ENCODE results near the gene OOEP. TPM values are rescaled to one million over a fixed set of nuclear protein-coding genes. Genes with fewer than 3 reads are reported as not detected.

The OOEP gene
- total and polyA plus RNA-seq, 2 of the 13 experiments (the other 11 are each of a cell fraction or from before 2014, with no cell fraction given), result not detected

- intact Hi-C loops (cut with micrococcal nuclease; ENCODE audit: unreplicated experiment) (no loop called here), in situ Hi-C loops (cut with HindIII; ENCODE audit: extremely low pct_ligation_motif_present, low pct_unique_long_range_greater_than_20kb) (no loop called here)
- Histone ChIP-seq H3K79me2 (ENCODE audit: insufficient read depth, low read length) (no peaks in the 10 kb centered on the region), H4K20me1 (ENCODE audit: insufficient read depth, low read length) (no peaks in the 10 kb centered on the region), H3K27me3 (ENCODE audit: control insufficient read depth in 1 of 2, insufficient read depth in 2 of 2, low read length in 2 of 2) (0 out of 5 replicates have a peak, but pooled peaks cover 0 to 5% of the 10 kb centered on the region in 2 experiments), H3K4me3 (replicated peaks in 1 of 3; ENCODE audit: insufficient read depth in 1 of 3, low read depth in 2 of 3, low read length in 3 of 3) (no peak overlapping the region), H3K36me3 (replicated peaks in 1 of 2; ENCODE audit: control insufficient read depth in 1 of 2, insufficient read depth in 2 of 2, low read length in 2 of 2) (no peaks in the 10 kb centered on the region), H3K9me3 (ENCODE audit: low read length) (no peaks in the 10 kb centered on the region), H3K27ac (ENCODE audit: extremely low read length, insufficient read depth, low read length) (no peak overlapping the region), H3K9ac (ENCODE audit: insufficient read depth, low read depth, low read length) (no peak overlapping the region), H3K4me2 (ENCODE audit: low read depth, low read length) (no peak overlapping the region), H3K4me1 (ENCODE audit: insufficient read depth, low read length) (no peaks in the 10 kb centered on the region), H2AFZ (ENCODE audit: low read length) (no peak overlapping the region)
- ATAC-seq, result no peak
- CTCF ChIA-PET (ENCODE audit: low intra/inter-chr PET ratio, low total read pairs), result no interaction called here
- DNase-seq (ENCODE audit: low spot score), result no peak
- POLR2A ChIA-PET, result no interaction called here
- TF ChIP-seq JDP2 (CRISPR knock-in tag; IDR thresholded peaks at IDR 0.05; ENCODE audit: borderline replicate concordance), result no peak
- TF ChIP-seq PCBP1 (IDR thresholded peaks at IDR 0.05; ENCODE audit: borderline replicate concordance, low read depth, low read length), result 0 out of 2 replicates have a peak, but pooled peaks have one; percentile 62
- no peak for TF ChIP-seq ZNF138 (CRISPR knock-in tag; IDR thresholded peaks at IDR 0.05; ENCODE audit: low read depth)
- no peak for TF ChIP-seq ZNF367 (CRISPR knock-in tag; IDR thresholded peaks at IDR 0.05; ENCODE audit: borderline replicate concordance)
- TF ChIP-seq HNRNPK (IDR thresholded peaks at IDR 0.05; ENCODE audit: low read depth, low read length, poor library complexity, severe bottlenecking), result peak; percentile 94
- TF ChIP-seq ZNF564 (CRISPR knock-in tag; IDR thresholded peaks at IDR 0.05), result no peak
- TF ChIP-seq ZNF296 (CRISPR knock-in tag; conservative IDR thresholded peaks at IDR 0.05), result no peak
- 61% methylated on average over 5 of the region's 5 CpGs for WGBS (ENCODE audit: low lambda C conversion rate)
- FAIRE-seq, result no peak
- BruUV-seq (replicated peaks), result no TSS peak
These were observed 27.5 kb downstream of the OOEP start for GRCh38 chr6:73342174-73342573.

- Histone ChIP-seq H3K27me3 (ENCODE audit: control insufficient read depth in 1 of 2, insufficient read depth in 2 of 2, low read length in 2 of 2) (0 out of 5 replicates have a peak, but pooled peaks cover 0 to 5% of the 10 kb centered on the region in 2 experiments), H2AFZ (ENCODE audit: low read length) (no peak overlapping the region), H3K4me2 (ENCODE audit: low read depth, low read length) (no peak overlapping the region), H3K9me3 (ENCODE audit: low read length) (no peaks in the 10 kb centered on the region), H3K27ac (ENCODE audit: extremely low read length, insufficient read depth, low read length) (no peak overlapping the region), H3K4me3 (replicated peaks in 1 of 3; ENCODE audit: insufficient read depth in 1 of 3, low read depth in 2 of 3, low read length in 3 of 3) (no peak overlapping the region), H3K36me3 (replicated peaks in 1 of 2; ENCODE audit: control insufficient read depth in 1 of 2, insufficient read depth in 2 of 2, low read length in 2 of 2) (no peaks in the 10 kb centered on the region), H3K9ac (ENCODE audit: insufficient read depth, low read depth, low read length) (no peak overlapping the region), H3K4me1 (ENCODE audit: insufficient read depth, low read length) (no peaks in the 10 kb centered on the region), H4K20me1 (ENCODE audit: insufficient read depth, low read length) (no peaks in the 10 kb centered on the region), H3K79me2 (ENCODE audit: insufficient read depth, low read length) (no peaks in the 10 kb centered on the region)
- CTCF ChIA-PET (ENCODE audit: low intra/inter-chr PET ratio, low total read pairs), result no interaction called here
- intact Hi-C loops (cut with micrococcal nuclease; ENCODE audit: unreplicated experiment), result no loop called here
- TF ChIP-seq ZBTB3 (CRISPR knock-in tag; IDR thresholded peaks at IDR 0.05; ENCODE audit: borderline replicate concordance, low read depth) (no peak), ATF4 (CRISPR knock-in tag; IDR thresholded peaks at IDR 0.05) (no peak), FIP1L1 (IDR thresholded peaks at IDR 0.05; ENCODE audit: borderline replicate concordance, insufficient read depth, low read depth, low read length) (no peak), ZNF292 (CRISPR knock-in tag; IDR thresholded peaks at IDR 0.05; ENCODE audit: borderline replicate concordance, low read depth) (no peak), MNT (IDR thresholded peaks at IDR 0.05) (no peak), NFYC (CRISPR knock-in tag; IDR thresholded peaks at IDR 0.05) (no peak), NRL (CRISPR knock-in tag; IDR thresholded peaks at IDR 0.05; ENCODE audit: borderline replicate concordance) (no peak), RBFOX2 (IDR thresholded peaks at IDR 0.05; ENCODE audit: low read depth, low read length) (no peak), ZBTB7A (CRISPR knock-in tag; IDR thresholded peaks at IDR 0.05) (no peak), SP5 (CRISPR knock-in tag; IDR thresholded peaks at IDR 0.05; ENCODE audit: borderline replicate concordance, low read depth) (no peak), NCOR1 (IDR thresholded peaks at IDR 0.05; ENCODE audit: borderline replicate concordance, low read length) (no peak)
- no TSS peak for BruUV-seq (replicated peaks)
- ATAC-seq (no peak), DNase-seq (ENCODE audit: low spot score) (no peak), FAIRE-seq (no peak)
- whole genome bisulfite sequencing (ENCODE audit: low lambda C conversion rate), result 9% methylated on average over 1 of the region's 1 CpG
- POLR2A ChIA-PET, result no interaction called here
- in situ Hi-C loops (cut with HindIII; ENCODE audit: extremely low pct_ligation_motif_present, low pct_unique_long_range_greater_than_20kb), result no loop called here
These were observed 28.4 kb downstream of the OOEP start for GRCh38 chr6:73341335-73341734.

All from HepG2 (cell line).